HG02852 (cell line): Measurements from ENCODE around the gene SLC6A6.
"Not testable (repeated sequence)": the region's sequence is repeated elsewhere in the genome, so short reads cannot be mapped to it uniquely, and the experiment has no call there.

Experiments used
- ATAC-seq: cut with Tn5 transposase; IDR thresholded peaks from one replicate; pipeline ENCODE4 v1.9.1; 2021; ENCODE audit warnings: mild to moderate bottlenecking, moderate library complexity; ENCODE audit not compliant: unreplicated experiment

SLC6A6 gene

DNA sequence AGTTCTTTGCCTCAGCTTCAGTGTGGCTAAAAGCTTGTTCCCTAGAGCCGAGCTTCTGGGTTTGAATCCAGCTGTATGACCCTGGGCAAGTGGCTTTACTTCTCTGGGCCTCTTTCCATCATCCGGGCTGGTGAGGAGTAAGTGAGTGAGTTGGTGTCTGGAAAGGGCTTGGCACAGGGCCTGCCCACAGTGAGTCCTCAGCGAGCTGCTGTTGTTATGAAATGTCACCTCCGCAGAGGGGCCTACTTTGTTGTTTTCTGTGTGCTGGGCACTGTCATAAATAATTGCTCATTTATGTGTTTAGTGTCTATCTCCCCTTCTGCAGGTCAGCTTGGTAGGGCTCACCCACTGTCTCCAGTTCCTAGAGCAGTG, 31.7 kb downstream of the SLC6A6 start:
- no peak for ATAC-seq

DNA sequence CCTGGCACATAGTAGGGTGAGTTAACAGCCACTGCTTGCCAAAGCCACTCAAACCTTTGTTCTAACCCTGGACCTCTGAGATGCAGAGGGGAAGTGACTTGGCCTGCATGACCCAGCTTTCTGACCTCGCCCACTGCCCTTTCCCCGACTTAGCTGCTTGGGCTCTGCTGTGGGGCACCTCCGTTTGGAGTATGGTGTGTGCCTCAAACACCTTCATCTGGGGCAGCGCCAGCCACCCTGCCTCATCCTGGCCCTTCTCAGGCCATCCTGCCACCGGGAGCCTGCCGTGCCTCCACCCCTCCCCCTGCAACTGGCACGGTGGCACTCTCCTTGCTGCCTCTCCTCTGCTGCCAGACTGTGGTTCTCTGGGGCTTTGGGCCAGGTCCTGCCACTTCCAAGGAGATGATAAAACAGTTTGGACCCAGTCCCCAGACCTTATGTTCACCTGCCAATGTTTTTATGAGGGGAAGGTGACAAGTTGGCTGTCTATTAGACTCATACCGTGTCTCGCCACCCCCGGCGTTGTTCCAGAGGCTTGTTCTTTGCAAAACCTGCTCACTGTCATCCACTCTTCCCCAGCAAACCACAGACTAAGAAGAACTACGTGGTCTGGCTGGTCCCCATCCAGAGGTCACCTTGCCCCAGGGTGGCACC, 32.2 kb downstream of the SLC6A6 start:
- no peak for ATAC-seq

DNA sequence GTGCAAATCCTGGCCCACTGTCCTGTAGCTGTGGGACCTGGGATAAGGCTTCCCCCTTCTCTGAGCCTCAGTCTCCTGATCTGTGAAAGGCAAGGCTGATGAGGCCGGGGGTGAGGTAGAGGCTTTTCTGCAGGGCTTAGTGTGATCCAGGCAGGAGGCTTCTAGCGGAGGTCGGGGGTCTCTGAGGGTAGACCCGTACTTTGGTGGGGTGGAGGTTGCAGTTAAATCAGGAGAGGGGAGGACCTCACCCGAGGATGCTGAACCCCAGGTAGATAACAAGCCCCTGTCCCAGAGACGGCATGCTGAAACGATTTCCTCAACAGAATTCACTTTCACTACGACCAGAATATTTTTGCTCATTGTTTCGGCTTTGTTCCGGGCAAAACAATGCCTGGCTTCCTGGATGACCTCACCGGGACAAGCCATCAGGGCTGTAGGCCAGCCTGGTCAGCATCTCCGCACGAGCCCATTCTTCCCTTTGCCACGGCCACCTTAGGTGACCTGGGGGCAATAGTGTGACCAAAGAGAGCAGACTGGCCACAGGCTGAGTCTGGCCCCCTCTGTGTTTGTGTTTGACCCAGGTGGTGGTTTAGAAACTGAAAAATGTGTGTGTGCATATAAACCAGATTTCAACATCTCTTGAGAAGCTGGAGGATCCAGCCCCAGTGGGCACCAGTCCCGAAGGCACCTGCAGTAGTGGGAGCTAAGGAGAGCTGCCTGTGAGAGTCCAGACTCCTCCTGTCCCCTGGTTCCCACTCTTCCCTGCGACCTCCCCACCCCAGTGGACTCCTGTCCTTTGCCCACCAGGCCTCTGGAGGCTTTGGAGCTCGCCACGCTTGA, 33.0 kb downstream of the SLC6A6 start:
- ATAC-seq: no peak

- no peak for ATAC-seq
Observed at GRCh38 chr3:14436954-14437281, 34.5 kb downstream of the SLC6A6 start.

DNA sequence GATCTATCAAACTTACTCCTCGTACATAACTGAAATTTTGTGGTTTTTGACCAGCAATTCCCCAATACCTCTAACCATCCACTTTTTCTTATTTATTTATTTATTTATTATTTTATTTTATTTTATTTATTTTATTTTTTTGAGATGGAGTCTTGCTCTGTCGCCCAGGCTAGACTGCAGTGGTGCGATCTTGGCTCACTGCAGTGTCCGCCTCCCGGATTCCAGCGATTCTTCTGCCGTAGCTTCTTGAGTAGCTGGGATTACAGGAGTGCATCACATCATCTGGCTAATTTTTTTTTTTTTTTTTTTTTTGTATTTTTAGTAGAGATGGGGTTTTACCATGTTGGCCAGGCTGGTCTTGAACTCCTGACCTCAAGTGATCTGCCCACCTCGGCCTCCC, 35.3 kb downstream of the SLC6A6 start:
- not testable (repeated sequence) for ATAC-seq

- ATAC-seq: no peak
Observed at GRCh38 chr3:14438262-14438661, 35.9 kb downstream of the SLC6A6 start.

DNA sequence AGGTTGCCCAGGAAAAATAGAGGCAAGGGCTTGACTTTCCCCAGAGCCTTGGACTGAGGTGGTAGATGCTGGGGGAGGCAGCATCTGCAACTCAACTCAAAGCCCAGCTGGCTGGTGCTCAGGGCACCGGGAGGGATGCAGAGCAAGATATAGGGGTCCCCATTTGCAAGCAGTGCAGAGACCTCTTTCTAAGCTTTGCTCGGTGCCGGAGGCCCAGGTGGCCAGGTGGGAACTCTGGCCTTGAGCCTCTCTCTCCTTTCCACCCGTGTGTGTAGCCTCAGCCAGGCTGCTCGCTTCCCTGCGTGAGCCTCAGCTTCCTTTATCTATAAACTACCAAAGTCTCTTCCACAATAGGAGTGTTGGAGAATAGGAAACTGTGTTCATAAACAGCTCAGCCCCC, 36.5 kb downstream of the SLC6A6 start:
- ATAC-seq: no peak

DNA sequence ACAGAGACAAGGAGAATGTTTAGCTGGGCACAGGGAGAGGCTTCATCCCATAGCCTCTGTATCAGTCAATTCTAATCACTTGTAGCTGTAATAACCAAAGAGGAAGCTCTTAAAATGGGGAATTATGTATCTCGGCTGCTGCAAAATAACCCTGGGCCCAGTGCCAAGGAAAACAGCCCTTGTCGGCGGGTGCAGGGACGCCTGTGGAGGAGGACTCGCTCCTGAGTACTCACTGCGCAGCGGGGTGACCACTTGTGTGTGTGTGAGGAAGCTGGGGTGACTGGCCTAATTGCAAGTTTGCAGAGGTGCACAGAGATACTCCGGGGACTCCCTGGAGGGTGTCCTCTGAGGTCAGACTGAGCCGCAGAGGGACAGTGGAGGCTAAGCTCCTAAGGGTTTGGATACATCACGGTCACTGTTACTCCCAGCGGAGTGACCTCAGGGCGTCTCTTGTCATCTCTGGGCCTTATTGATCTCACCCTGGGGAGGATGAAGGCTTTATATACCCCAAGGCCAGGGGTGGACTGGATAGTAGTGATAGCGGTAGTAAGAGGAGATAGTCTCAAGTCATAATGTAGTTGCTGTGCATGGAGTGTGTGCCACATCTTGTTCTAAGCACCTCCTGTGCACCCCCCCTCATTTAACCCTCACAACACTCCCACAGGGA, 37.2 kb downstream of the SLC6A6 start:
- ATAC-seq: no peak

GRCh38 chr3:14440168-14440518, 37.7 kb downstream of the SLC6A6 start:
- ATAC-seq: no peak

GRCh38 chr3:14440531-14441239, 38.3 kb downstream of the SLC6A6 start:
- ATAC-seq: no peak

DNA sequence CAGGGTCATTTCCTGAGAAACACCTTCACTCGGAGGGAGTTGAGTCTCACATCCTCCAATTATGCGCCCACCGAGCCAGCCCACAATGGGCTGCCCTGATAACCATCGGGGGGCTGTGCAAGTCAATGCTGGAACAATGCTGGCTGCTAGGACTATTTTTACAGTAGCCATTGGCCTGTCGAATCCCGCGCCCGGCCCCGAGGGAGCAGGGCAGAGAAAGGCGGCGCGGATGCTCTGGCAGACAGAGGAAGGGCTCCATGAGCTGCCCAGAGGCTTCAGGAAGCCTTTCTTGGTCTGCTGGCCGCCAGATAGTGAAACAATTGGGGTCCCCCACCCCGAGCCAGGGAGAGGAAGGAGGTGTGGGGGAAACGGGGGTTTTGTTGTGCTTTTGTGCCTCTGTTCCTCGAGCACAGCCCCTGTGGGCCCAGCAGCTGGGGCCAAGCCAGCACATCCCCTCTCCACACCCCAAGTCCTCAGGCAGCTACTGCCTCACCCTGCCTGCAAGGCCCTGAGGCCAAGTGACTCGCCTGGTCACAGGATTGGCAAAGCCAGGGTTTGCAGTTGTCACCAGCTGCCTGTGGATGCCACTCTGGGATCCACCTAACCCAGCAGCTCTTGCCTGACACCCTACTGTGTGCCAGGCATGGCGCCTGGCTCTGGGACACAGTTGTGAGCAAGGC, 39.0 kb downstream of the SLC6A6 start:
- no peak for ATAC-seq

DNA sequence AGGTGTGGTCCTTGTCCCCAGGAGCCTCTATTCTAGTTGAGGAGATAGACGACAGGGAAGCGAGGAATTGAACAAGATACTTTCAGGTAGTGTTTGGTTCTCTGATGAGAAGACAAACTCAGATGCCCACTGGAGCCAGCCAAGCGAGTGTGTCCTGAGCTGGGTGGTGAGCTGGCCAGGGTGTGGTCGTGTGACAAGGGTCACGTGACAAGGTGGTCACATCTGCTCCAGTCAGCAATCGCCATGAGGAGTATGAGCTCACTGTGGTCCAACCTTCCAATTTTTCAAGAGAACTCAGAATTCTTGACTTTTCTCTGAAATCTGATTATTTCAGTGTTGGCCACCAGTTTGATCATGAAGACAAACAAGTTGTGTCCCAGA, 39.5 kb downstream of the SLC6A6 start:
- no peak for ATAC-seq

DNA sequence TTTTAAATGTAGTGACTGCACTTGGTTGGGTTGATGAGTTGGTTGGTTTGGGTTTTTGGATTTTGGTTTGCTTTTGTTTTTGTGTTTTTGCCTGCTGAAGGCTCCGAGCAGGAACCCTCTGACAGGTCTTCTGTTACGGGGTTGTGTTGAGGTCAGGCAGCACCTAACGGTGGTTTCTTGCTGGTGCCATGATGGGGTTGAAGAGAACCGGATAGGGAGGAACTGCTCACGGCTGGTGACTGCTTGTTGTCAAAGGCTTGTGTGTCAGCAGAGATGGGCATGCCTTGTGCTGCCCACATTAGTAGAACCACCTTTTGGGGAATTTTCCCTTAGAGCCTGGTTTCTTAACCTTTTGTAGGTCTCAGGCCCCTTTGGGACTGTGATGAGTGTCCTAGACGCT, 42.0 kb downstream of the SLC6A6 start:
- ATAC-seq: no peak

- no peak for ATAC-seq
Observed at GRCh38 chr3:14445773-14446172, 43.4 kb downstream of the SLC6A6 start.

- ATAC-seq: no peak
Observed at GRCh38 chr3:14446988-14447570, 44.7 kb downstream of the SLC6A6 start.

- ATAC-seq: no peak
Observed at GRCh38 chr3:14448063-14448462, 45.7 kb downstream of the SLC6A6 start.

- no peak for ATAC-seq
Observed at GRCh38 chr3:14448756-14449727, 46.6 kb downstream of the SLC6A6 start.

DNA sequence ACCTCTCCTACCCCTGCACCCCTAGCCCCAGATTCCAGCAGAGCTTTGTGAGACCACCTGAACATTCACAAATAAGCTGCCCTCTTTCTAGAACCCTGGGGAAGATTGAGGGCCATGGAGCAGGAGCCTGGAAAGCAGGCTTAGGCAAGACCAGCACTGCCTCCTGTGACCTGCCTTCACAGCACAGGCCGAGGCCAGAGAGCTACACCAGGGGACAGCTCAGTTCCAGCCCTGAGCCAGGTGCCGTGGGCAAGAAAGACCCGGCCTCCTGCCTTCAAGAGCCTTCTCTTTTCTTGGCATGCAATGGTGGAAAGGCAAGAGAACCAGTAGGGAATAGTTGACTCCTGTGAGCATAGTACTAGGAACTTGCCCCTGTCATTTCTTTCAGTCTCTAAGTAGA, 48.1 kb downstream of the SLC6A6 start:
- no peak for ATAC-seq

DNA sequence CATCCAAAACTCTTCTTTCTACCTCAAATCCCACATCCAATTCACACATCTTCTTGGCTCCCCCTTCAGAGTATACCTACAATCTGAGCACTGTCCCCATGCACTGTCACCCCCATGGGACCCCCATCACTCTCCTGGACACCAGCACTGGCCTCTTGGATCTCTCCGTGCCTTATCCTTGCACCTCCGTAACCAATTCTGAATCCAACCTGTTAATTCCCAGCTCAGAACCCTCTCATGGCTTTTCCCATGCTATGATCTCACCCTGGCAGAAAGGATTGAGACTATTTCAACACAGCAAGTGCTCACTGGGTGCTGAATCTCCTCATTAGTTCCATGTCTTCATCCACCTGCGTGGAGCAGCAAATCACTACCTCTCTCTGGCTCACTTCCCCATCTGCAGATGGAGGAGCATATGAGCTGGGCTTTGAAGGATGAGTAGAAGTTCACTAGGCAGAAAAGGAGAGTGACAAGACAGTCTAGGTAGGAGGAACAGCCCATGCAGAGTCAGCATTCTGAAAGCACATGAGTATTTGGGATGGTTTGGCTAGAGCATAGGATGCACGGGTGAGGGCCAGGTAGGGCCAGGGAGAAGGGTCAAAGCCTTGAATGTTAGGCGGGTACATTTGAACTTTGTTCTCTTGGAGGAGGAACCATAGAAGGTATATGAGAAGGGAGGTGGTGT, 48.7 kb downstream of the SLC6A6 start:
- no peak for ATAC-seq
